Gastrocnemius medialis (tissue), 4 donors: ENCODE data around the gene RPL31.

ENCODE experiments used
- POLR2A ChIP-seq, 2 donors: fragments of 450-650 bp; IDR thresholded peaks; one replicate each; pipeline ENCODE4 v1.6.1; 2017; ENCODE audit warnings: antibody characterized with exemption in 2 of 2, mild to moderate bottlenecking in 2 of 2, moderate library complexity in 2 of 2
- TF ChIP-seq, protein P1 (sequence below), 5 experiments: fragments of 450-650 bp in 3 of 5; fragments of 200-600 bp in 2 of 5; sonication (generic) in 2 of 5; IDR thresholded peaks in 4 of 5; conservative IDR thresholded peaks in 1 of 5; 1 replicate in 4 of 5; 2 replicates in 1 of 5; pipeline ENCODE4 v1.5.1; 2016 to 2019; ENCODE audit warnings: antibody characterized with exemption in 5 of 5, mild to moderate bottlenecking in 3 of 5, moderate library complexity in 3 of 5

DNA sequence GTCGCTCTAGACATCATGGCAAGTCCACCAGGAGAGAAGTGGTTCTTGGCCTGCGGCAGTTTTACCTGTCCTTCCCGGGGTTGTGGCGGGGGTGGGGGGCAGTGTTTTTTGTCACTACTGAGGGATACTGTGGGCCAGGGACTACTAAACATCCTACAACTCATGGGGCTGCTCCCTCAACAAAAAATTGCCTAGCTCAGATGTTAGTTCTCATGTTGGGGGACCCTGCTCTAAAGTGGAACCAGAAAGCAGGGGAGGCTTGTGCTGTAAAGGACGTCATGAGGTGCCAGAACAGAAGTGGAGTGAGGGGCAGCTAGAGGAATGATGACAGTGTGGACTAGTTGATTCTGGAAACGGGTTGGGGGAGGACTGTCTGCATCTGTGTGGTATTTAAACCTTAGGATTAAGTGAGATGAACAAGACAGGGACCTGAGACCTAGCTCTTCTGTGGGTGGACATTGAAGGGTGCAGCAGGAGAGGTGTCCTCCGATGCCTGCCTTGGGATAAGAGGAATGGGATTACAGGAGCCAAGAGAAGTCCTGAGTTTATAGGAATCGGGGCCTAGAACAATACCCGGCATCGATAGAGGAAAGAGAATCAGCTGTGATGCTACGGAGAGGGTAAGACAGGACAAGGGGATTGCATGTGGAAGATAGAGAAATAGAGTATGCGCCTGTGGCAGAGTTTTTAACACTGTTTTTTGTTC lies 2.7 kb downstream of the RPL31 start:
- TF ChIP-seq, protein P1, sequence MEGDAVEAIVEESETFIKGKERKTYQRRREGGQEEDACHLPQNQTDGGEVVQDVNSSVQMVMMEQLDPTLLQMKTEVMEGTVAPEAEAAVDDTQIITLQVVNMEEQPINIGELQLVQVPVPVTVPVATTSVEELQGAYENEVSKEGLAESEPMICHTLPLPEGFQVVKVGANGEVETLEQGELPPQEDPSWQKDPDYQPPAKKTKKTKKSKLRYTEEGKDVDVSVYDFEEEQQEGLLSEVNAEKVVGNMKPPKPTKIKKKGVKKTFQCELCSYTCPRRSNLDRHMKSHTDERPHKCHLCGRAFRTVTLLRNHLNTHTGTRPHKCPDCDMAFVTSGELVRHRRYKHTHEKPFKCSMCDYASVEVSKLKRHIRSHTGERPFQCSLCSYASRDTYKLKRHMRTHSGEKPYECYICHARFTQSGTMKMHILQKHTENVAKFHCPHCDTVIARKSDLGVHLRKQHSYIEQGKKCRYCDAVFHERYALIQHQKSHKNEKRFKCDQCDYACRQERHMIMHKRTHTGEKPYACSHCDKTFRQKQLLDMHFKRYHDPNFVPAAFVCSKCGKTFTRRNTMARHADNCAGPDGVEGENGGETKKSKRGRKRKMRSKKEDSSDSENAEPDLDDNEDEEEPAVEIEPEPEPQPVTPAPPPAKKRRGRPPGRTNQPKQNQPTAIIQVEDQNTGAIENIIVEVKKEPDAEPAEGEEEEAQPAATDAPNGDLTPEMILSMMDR (IDR thresholded peaks at IDR 0.05 in 4 of 5, conservative IDR thresholded peaks at IDR 0.05 in 1 of 5): no peak
- no peak for TF ChIP-seq POLR2A (IDR thresholded peaks at IDR 0.05)
